IMR-90 (cell line): ENCODE results near the gene SSR3.

Experiments
- POLR2A ChIP-seq: IDR thresholded peaks from 2 replicates; pipeline ENCODE4 v1.6.1; 2012; ENCODE audit warnings: mild to moderate bottlenecking, low read depth, low read length
- TF ChIP-seq, protein P1 (sequence below): conservative IDR thresholded peaks from 2 replicates; pipeline ENCODE4 v1.5.1; 2012; ENCODE audit warnings: mild to moderate bottlenecking, low read depth, low read length, improper control_type of control experiment

GRCh38 chr3:156576051-156576450 is 21.1 kb upstream of the SSR3 start:
- TF ChIP-seq, protein P1, sequence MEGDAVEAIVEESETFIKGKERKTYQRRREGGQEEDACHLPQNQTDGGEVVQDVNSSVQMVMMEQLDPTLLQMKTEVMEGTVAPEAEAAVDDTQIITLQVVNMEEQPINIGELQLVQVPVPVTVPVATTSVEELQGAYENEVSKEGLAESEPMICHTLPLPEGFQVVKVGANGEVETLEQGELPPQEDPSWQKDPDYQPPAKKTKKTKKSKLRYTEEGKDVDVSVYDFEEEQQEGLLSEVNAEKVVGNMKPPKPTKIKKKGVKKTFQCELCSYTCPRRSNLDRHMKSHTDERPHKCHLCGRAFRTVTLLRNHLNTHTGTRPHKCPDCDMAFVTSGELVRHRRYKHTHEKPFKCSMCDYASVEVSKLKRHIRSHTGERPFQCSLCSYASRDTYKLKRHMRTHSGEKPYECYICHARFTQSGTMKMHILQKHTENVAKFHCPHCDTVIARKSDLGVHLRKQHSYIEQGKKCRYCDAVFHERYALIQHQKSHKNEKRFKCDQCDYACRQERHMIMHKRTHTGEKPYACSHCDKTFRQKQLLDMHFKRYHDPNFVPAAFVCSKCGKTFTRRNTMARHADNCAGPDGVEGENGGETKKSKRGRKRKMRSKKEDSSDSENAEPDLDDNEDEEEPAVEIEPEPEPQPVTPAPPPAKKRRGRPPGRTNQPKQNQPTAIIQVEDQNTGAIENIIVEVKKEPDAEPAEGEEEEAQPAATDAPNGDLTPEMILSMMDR = no peak
- no peak for TF ChIP-seq POLR2A
